PC-3 (cell line): ENCODE results near the gene RABL6.

ENCODE experiments used
- EZH2 ChIP-seq: fragments of 300-600 bp; sonication (generic); IDR thresholded peaks from one replicate; pipeline ENCODE4 v1.6.1; 2017; ENCODE audit warnings: antibody characterized with exemption, mild to moderate bottlenecking, low read length; ENCODE audit not compliant: unreplicated experiment
- EZH2phosphoT487 ChIP-seq: fragments of 300-600 bp; sonication (generic); IDR thresholded peaks from 2 replicates; pipeline ENCODE4 v1.6.1; 2018; ENCODE audit warnings: mild to moderate bottlenecking, antibody characterized with exemption, low read length, borderline replicate concordance

GRCh38 chr9:136886610-136887597 lies 79.2 kb downstream of the RABL6 start:
- TF ChIP-seq EZH2phosphoT487 = no peak
- no peak for TF ChIP-seq EZH2
